NCI-H774 (cell line): Measurements from ENCODE around the gene RTF1.
"Not testable (repeated sequence)": the region's sequence is repeated elsewhere in the genome, so short reads cannot be mapped to it uniquely, and the experiment has no call there.

ENCODE experiments used
- DNase-seq: peaks from one replicate; lab custom pipeline; 2025; lab: John Stamatoyannopoulos, UW

Gene RTF1

DNA sequence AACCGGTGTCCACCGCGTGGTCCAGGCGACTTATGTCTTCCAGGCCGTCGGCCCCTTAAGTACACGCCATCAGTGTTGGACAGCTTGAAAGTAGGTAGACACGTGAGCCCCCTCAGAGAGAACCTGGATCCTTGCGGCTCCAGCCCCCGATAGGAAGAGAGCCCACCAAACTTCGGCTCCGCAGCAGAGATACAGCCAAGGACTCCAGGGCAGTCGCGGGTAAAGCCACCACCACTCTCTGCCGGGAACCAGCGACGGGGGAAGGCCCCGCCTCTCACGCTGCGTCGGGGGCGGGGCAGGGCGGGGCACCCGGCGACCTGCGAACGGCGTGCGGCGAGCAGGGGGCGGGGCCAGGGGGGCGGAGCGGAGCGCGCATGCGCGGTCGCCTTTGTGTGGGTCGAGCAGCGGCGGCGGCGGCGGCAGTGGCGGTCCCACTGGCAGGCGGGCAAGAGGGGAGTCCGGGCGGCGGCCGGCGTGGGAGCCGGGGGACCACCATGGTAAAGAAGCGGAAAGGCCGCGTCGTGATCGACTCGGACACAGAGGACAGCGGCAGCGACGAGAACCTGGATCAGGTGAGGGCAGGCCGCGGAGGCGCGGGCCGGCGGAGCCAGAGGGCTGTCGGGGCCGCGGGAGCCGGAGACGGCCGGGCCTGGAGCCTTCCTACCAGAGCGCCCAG, at the start of gene RTF1:
TSS of gene RTF1 (plus strand) at position 354 of the 676 bp plus-strand sequence. CDS start at position 375, 21 bp downstream.
- DNase-seq, result peak; percentile 79

DNA sequence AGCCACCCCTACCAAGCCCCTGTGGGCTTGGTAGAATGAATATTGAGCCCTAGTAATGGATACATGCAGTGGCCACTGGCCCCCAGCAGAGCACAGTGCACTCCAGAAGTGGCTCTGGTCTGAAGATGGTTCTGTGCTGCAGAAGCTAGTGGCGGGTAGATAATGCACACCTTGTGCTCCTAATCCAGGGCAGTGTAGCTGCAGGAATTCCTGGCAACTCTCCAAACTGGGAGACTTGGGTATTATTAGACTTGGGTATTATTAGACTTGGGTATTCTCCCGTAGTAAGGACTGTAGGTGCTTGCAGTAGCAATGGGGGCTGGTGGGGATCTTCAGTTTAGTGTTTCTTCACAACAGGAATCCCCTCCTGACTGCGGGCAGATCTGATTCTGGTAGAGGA, 49.5 kb upstream of the RTF1 start:
- DNase-seq, result no peak

DNA sequence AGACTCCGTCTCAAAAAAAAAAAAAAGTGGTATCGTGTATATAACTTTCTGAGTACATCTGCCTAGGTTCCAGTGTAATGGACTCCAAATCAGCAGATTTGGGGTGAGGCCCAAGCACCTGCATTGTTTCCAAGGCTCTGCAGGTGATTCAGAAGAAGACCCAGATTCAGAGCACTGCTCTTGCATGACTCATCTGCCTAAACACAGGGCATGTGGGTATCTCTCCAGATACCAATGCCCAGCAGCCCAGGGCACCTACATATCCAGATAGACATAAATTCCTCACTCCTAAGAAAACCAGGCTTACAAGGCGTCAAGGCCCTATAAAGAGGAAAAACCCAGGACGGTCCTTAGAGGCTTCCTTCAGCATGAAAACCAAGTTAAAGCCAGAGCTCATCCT, 38.9 kb upstream of the RTF1 start:
- DNase-seq, result no peak

DNA sequence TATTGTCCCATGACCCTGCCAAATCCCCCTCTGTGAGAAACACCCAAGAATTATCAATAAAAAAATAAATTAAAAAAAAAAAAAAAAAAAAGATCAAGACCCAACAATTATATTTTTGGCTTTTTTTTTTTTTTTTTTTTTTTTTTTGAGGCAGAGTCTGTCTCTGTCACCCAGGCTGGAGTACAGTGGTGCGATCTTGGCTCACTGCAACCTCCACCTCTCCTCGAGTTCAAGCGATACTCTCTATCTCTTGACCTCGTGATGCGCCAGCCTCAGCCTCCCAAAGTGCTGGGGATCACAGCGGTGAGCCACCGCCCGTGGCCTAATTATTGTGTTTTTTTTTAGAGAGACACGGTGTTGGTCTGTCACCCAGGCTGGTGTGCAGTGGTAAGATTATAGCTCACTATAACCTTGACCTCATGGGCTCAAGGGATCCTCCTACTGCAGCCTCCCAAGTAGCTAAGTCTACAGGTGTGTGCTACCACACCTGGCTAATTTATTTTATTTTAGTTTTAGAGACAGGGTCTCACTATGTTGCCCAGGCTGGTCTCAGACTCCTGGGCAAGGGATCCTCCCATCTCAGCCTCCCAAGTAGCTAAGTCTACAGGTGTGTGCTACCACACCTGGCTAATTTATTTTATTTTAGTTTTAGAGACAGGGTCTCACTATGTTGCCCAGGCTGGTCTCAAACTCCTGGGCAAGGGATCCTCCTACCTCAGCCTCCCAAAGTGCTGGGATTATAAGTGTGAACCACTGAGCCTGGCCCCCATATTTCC, 32.7 kb upstream of the RTF1 start:
- DNase-seq, result not testable (repeated sequence)

DNA sequence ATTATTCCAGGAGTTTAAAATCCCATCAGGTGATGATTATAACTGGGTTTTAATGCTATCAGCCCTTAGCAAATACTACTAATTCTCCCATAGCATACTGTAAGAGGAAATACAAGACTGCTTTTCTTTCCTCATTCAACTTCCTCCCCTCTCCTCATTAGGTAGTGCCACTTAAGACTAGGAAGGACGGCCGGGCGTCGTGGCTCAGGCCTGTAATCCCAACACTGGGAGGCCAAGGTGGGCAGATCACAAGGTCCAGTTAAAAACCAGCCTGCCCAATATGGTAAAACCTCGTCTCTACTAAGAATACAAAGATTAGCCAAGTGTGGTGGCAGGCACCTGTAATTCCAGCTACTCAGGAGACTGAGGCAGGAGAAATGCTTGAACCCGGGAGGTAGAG, 29.2 kb upstream of the RTF1 start:
- DNase-seq, result no peak

DNA sequence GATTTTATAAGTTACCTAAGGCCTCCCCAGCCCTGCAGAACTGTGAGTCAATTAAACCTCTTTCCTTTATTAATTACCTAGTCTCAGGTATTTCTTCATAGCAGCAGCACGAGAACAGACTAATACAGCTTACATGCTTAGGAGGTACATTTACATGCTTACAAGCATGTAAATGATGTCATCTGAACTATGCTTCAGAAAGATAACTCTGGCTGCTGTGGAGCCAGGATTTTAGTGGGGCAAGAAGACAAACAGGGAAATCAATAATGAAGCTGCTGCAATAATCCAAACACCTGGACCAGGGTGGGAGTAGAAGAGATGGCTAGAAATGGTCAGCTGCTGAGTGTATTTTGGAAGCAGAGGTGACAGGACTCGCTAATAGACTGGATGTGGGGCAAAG, 24.2 kb upstream of the RTF1 start:
- no peak for DNase-seq

DNA sequence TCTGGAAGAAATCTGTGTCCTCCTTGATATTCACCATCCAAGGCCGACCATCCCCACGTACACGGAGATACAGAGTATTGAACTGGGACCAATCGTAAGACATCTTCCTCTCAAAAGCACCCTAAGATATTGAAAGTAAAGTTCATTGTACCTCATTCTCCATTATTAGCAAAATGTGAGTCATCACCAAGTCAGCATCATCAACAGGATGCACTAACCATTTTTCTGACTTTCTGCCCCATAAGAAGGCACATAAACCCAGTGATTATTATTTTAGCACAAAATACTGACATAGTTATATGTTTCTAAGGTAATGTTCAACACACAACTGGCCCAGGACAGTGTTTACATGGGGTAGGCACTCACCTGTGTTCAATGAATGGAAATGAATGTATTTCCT, 22.0 kb upstream of the RTF1 start:
- no peak for DNase-seq

DNA sequence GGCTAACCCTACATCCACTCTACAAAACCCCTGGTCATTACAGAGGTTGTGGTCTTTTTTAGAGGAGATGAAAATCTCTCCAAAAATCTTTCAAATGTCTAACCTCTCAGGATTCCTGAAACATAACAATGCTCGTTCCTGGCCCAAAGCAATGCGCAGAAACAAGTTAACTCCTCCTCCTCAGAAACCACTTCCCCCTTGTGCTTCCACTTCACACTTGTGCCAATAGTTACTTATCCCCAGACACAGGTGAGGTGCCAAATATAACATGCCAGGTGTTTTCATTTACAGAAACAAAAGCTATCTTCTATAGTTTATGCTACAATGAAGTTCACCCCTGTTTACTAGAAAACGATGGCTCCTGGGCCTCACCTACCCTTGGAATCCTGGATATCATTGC, 20.8 kb upstream of the RTF1 start:
- DNase-seq, result no peak

DNA sequence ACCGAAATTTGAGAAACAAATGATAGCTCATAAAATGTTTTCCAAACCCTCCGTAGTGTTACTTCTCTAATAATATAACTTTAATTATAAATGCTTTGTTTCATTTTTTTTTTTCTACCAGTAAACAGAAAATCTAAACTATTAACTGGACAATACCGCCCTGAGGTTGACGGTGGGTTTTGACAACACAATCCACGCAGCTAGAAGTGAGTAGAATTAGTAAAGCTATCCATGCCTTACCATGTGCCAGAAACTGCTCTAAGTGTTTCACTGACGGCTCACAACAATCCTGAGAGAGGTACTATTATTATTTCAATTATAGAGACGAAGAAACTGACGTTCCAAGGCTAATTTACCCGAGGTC, 15.0 kb upstream of the RTF1 start:
- DNase-seq, result no peak

DNA sequence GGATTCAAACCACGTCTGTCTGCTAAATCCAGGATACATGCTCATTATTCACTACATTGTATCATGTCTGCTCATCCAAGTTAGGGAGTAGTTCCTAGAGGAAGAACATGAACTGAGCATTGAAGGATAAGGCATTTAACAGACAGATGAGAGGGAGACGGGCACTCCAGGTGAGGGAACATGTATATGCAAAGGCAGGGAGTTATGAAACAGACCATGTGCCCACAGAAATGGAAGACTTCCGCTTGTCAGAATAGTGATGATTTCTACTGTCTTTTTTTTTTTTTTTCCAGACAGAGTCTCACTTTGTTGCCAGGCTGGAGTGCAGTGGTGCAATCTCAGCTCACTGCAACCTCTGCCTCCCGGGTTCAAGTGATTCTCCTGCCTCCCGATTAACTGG, 9.6 kb upstream of the RTF1 start:
- no peak for DNase-seq

DNA sequence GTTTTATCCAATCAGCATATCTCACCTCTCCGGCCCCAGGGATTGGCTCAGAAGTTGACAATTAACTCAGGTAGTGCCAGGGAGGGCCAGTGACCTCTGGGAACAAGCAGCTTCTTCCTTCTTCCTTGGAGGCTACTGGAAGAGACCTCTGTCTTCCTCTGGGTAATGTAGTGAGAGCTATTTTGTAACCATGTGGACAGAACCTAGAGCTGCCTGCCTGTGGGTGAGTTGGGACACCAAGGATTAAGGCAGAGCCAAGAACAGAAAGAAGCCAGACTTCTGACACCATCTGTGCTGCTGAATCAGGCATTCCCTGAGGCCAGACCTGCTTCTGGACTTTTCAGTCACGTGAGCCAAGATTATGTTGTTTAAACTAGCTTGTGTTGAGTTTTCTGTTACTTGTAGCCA, 8.7 kb upstream of the RTF1 start:
- no peak for DNase-seq

DNA sequence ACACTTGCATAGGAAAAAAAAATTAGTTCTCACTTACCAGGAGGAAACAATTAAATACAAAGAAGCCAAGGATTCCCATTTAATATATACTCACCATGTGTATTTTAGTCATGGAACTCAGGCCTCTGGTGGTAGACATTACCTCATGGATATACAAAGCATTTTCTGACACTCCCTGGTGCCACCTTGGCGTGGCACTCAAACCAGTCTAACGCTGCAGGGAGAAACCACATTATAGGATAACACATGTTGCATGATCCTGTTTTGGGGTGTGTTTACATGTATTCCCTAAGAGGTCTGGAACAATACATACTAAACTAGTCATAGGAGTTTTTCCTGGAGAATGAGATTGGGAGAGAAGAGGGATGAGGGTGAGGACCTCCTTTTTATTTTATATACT, 5.9 kb upstream of the RTF1 start:
- DNase-seq, result no peak

DNA sequence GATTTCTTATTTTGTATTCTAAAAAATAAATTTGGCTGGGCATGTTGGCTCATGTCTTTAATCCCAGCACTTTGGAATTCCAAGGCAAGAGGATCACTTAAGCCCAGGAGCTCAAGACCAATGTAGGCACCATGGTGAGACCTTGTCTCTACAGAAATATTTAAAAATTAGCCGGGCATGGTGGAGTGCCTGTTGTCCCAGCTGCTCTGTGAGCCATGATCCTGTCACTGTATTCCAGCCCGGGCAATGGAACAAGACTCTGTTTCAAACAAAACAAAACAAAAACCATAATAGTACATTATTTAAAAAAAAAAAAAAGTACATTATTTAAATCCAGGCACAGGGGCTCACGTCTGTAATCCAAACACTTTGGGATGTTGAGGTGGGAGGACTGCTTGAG, 5.5 kb upstream of the RTF1 start:
- no peak for DNase-seq

DNA sequence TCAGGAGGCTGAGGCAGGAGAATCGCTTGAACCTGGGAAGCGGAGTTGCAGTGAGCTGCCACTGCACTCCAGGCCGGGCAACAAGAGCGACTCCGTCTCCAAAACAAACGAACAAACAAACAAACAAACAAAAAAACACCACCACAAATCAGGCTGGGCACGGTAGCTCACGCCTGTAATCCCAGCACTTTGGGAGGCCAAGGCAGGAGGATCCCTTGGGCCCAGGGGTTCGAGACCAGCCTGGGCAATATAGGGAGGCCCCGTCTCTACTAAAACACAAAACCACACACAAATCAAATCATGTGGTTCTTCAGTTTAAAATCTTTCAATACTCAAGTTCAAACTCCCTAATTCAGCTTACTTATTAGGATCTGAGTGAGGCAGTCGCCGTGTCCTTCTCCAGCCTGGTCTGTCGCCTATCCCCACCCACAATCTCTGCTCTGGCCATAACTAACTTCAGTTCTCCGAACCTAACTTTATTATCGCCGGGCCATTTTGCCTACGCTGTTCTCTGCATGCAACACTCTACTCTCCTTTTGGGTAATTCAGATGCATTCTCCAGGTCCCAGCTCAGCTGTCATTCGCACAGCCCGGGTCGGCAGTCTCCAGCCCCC, 660 bp upstream of the RTF1 start:
- no peak for DNase-seq

DNA sequence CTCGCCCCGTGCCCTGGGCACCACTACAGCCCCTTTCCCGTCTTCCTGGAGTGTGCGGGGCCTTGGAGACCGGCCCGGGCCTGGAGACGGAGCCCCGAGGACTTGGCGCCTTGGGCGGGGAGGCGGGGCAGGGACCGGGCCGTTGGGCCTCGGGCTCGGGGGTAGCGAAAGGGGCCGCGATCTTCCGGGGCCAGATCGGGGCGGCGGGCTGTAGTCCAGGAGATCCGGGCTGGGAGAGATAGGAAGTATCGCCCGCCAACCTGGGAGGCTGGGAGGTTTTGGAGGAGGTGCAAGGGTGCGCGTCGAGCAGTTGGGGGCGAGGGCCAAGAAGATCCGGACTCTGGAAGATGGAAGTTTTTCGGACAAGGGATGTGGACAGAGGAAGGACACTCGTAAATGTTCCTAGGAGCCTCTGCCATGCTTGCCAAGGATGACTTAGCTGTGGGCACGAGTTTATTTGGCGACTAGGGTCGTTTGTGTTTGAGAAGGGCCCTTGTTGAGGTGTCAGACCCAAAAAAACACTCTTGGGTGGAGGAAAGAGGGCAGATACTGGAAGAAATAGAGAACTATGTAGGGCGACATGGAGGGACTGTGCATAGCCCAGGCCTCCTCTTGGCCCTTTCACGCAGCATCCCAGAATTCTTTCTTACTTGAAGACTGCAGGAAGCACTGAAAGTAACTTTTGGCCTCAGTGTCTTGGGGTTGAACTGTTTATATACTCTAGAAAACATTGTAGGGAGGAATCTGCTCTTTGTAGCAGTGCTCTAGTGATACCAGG, 712 bp downstream of the RTF1 start:
- no peak for DNase-seq

DNA sequence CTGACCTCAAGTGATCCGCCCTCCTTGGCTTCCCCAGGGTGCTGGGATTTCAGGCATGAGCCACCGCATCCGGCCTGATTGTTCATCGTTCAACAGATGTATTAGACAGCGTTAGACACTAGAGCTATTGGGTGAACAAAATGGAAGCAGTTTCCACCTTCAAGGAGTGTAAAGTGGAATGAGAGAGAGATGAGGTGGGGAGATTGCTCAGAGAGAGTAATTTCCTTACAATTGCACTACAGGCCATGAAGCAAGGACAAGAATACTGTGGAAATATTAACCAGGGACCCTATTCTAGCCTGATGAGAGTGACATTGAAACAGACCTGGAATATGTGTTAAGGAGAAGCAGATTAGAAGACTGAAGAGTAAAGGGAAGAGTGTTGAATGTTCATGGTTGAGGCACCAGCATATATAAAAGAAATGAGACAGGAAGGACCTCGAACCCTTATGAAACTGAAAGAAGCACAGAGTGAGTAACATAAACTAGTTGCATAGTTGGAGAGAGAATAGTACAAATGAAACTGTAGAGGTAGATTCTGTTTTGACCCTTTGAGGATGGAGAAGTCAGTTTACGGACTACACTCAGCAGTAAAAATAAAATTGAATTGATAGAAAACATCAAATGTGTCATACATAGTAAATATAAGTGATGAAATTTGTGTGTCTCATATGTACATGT, 7.2 kb downstream of the RTF1 start:
- no peak for DNase-seq

DNA sequence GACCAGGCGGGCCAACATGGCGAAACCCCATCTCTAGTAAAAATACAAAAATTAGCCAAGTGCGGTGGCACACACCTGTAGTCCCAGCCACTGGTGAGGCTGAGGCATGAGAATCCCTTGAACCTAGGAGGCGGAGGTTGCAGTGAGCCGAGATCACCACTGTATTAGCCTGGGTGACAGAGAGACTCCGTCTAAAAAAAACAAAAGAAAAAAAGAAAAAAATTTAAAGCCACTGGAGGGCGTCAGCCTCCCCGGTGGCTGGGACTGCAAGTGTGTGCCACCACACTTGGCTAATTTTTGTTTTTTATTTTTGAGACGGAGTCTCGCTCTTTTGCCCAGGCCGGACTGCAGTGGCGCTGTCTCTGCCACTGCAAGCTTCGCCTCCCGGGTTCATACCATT, 7.9 kb downstream of the RTF1 start:
- no peak for DNase-seq

DNA sequence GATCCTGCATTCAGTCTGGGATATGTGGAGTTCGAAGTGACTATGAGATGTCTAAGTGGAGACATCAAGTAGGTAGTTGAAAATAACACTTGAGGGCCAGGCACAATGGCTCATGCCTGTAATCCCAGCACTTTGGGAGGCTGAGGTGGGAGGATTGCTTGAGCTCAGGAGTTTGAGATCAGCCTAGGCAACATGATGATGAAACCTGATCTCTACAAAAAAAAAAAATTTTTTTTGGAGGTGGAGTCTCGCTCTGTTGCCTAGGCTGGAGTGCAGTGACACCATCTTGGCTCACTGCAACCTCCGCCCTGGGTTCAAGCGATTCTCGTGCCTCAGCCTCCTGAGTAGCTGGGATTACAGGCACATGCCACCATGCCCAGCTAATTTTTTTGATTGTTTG, 9.0 kb downstream of the RTF1 start:
- not testable (repeated sequence) for DNase-seq

DNA sequence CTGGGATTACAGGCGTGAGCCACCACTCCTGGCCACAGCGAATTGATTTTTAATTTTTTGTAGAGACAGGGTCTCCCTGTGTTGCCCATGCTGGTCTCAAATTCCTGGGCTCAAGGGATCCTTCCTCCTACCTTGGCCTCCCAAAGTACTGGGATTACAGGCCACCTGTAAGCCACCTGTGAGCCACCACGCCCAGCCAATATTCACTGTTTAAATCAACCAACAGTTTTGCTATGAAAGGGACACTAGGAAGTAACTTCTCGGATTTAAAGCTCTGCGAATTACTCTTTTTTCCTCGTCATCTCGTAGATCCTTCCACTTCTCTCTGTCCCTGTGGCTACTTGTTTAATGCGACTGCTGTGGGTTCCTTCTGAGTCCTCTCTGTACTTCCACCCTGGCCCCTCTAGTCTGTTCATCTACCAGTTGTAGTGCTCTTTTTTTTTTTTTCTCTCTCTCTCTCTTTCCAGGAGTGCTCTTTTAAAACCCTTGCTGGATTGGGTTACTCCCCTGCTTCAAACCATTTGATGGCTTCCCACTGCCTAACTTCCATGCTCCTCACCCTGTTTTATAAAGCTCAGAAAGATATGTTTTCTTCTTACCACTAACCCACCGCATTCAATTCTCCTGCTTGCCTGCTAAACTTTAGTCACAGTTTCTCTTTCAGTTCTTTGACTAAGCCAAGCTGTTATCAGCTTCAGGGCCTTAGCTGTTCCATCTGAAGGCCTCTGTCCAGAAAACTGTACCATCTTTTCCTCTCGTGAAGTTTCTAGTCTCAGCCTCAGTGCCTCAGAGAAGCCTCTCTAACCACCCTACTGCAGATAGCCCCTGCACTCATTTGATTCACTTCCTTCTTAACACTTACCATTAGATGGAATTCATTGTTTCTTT, 12.4 kb downstream of the RTF1 start:
- no peak for DNase-seq

DNA sequence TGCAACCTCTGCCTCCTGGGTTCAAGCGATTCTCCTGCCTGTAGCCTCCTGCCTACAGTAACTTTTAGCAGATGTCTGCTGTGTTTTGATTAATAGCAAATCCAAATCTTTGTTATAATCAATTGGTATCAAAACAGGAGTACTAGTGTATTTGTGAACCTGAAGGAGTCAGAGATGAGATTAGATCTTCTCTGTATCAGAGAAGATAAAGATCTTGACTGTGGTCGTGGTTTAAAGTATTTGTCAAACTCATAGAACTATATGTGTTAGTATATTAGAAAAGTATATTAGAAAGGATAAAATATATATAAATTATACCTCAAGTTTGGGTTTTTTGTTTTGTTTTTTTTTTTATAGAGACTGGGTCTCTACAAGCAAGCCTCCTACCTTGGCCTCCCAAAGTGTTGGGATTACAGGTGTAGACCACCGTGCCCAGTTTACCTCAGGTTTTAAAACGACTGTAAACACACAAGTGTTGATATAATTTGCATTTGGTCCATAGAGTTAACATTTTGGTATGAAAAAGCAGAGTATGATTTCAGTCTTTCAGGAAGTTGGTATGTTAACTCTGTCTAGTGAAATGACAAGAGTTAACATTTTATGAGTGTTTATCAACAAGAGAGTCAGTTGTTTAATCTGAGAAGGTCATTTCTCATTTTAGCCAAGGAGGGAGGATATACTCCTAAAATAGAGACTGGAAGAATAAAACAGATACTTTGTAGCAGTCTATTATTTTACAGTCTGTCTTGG, 18.3 kb downstream of the RTF1 start:
- no peak for DNase-seq
